Astrocyte (in vitro differentiated cells and primary cell): ENCODE data around the gene CACNA2D4.

ENCODE experiments used
- CTCF ChIP-seq: IDR thresholded peaks from 2 replicates; pipeline ENCODE4 v1.5.1; 2011; ENCODE audit warnings: low read depth, mild to moderate bottlenecking, inconsistent platforms, low read length, moderate library complexity; ENCODE audit not compliant: insufficient read depth
- EZH2 ChIP-seq: IDR thresholded peaks from 2 replicates; pipeline ENCODE4 v1.6.1; 2012; ENCODE audit warnings: mild to moderate bottlenecking, low read length, inconsistent platforms; ENCODE audit not compliant: insufficient read depth

- TF ChIP-seq CTCF (no peak), EZH2 (peak; percentile 48)
Observed at GRCh38 chr12:1796515-1797010, 121.9 kb downstream of the CACNA2D4 start.
